ENCODE results near the gene TGFBR2. TPM values are rescaled to one million over a fixed set of nuclear protein-coding genes. Genes with fewer than 3 reads are reported as not detected.

TGFBR2 gene
- total RNA-seq, 1 donor from 2014 or later, result 53.4 TPM

GRCh38 chr3:30617069-30617468, 10.7 kb downstream of the TGFBR2 start:
- H3K4me3 ChIP-seq (ENCODE audit: low read depth, low read length), result no peak overlapping the region
- no peak for TF ChIP-seq CTCF (conservative IDR thresholded peaks at IDR 0.05; ENCODE audit: low read depth, low read length)
- DNase-seq (ENCODE audit: low read depth), result no peak

GRCh38 chr3:30617653-30618052, 11.3 kb downstream of the TGFBR2 start:
- no peak overlapping the region for H3K4me3 ChIP-seq (ENCODE audit: low read depth, low read length)
- no peak for TF ChIP-seq CTCF (conservative IDR thresholded peaks at IDR 0.05; ENCODE audit: low read depth, low read length)
- no peak for DNase-seq (ENCODE audit: low read depth)

GRCh38 chr3:30618526-30618925, 12.1 kb downstream of the TGFBR2 start:
- no peak overlapping the region for H3K4me3 ChIP-seq (ENCODE audit: low read depth, low read length)
- no peak for TF ChIP-seq CTCF (conservative IDR thresholded peaks at IDR 0.05; ENCODE audit: low read depth, low read length)

GRCh38 chr3:30619318-30619717, 12.9 kb downstream of the TGFBR2 start:
- no peak overlapping the region for H3K4me3 ChIP-seq (ENCODE audit: low read depth, low read length)
- no peak for DNase-seq (ENCODE audit: low read depth)
- no peak for TF ChIP-seq CTCF (conservative IDR thresholded peaks at IDR 0.05; ENCODE audit: low read depth, low read length)

More at GRCh38 chr3:30618526-30618925, 12.1 kb downstream of the TGFBR2 start:
- DNase-seq (ENCODE audit: low read depth), result no peak

GRCh38 chr3:30620402-30621360, 14.3 kb downstream of the TGFBR2 start:
- DNase-seq (ENCODE audit: low read depth), result no peak
- no peak for TF ChIP-seq CTCF (conservative IDR thresholded peaks at IDR 0.05; ENCODE audit: low read depth, low read length)
- no peak overlapping the region for H3K4me3 ChIP-seq (ENCODE audit: low read depth, low read length)

- TF ChIP-seq CTCF (conservative IDR thresholded peaks at IDR 0.05; ENCODE audit: low read depth, low read length), result no peak
- no peak overlapping the region for H3K4me3 ChIP-seq (ENCODE audit: low read depth, low read length)
- no peak for DNase-seq (ENCODE audit: low read depth)
Measured at GRCh38 chr3:30621576-30621975, 15.2 kb downstream of the TGFBR2 start.
